ENCODE data around the gene DUSP16.

DUSP16 gene

GRCh38 chr12:12562016-12562483 is 613 bp downstream of the DUSP16 start:
- no peak for TF ChIP-seq CTCF (IDR thresholded peaks at IDR 0.05; ENCODE audit: low read depth, low read length)
- peak overlapping the region; percentile 75 to 80 for H3K4me3 ChIP-seq (replicated peaks in 1 of 2; ENCODE audit: low read depth in 2 of 2, low read length in 2 of 2)
- peak; percentile 27 to 33 for DNase-seq (ENCODE audit: low read depth in 2 of 2)

- peak; percentile 58 to 63 for DNase-seq (ENCODE audit: low read depth in 2 of 2)
- TF ChIP-seq CTCF (IDR thresholded peaks at IDR 0.05; ENCODE audit: low read depth, low read length), result no peak
- H3K4me3 ChIP-seq (replicated peaks in 1 of 2; ENCODE audit: low read depth in 2 of 2, low read length in 2 of 2), result peak overlapping the region; percentile 75 to 80
Observed at GRCh38 chr12:12561371-12562015, 1.2 kb downstream of the DUSP16 start.

- peak overlapping the region; percentile 75 to 80 for H3K4me3 ChIP-seq (replicated peaks in 1 of 2; ENCODE audit: low read depth in 2 of 2, low read length in 2 of 2)
- no peak for TF ChIP-seq CTCF (IDR thresholded peaks at IDR 0.05; ENCODE audit: low read depth, low read length)
- DNase-seq (ENCODE audit: low read depth in 2 of 2), result peak; percentile 64 to 81
Observed at GRCh38 chr12:12560587-12561370, 1.9 kb downstream of the DUSP16 start.

- no peak overlapping the region for H3K4me3 ChIP-seq (replicated peaks in 1 of 2; ENCODE audit: low read depth in 2 of 2, low read length in 2 of 2)
- TF ChIP-seq CTCF (IDR thresholded peaks at IDR 0.05; ENCODE audit: low read depth, low read length), result no peak
- no peak for DNase-seq (ENCODE audit: low read depth in 2 of 2)
Observed at GRCh38 chr12:12559719-12560296, 2.9 kb downstream of the DUSP16 start.

- H3K4me3 ChIP-seq (replicated peaks in 1 of 2; ENCODE audit: low read depth in 2 of 2, low read length in 2 of 2), result no peak overlapping the region
- DNase-seq (ENCODE audit: low read depth in 2 of 2), result no peak
- no peak for TF ChIP-seq CTCF (IDR thresholded peaks at IDR 0.05; ENCODE audit: low read depth, low read length)
Observed at GRCh38 chr12:12558291-12558690, 4.4 kb downstream of the DUSP16 start.

GRCh38 chr12:12557733-12558132 is 4.9 kb downstream of the DUSP16 start:
- DNase-seq (ENCODE audit: low read depth in 2 of 2), result no peak
- no peak overlapping the region for H3K4me3 ChIP-seq (replicated peaks in 1 of 2; ENCODE audit: low read depth in 2 of 2, low read length in 2 of 2)
- no peak for TF ChIP-seq CTCF (IDR thresholded peaks at IDR 0.05; ENCODE audit: low read depth, low read length)
